DND-41 (cell line): Measurements from ENCODE around the gene RHOG.
A peak's percentile ranks its signal among the peaks of the same experiment; 100 is the strongest.

Experiments
- ATAC-seq: fragments of 200-7000 bp; cut with Tn5 transposase; 3 replicates; pipeline ENCODE4 v1.9.1; 2021; ENCODE audit warnings: low read depth; ENCODE audit not compliant: insufficient read depth
- DNase-seq: peaks from one replicate; pipeline ENCODE4 v3.0.0-alpha.2; 2020
- H2AFZ ChIP-seq: 2 replicates; pipeline ENCODE4 v1.6.0; 2012; ENCODE audit warnings: low read depth, low read length
- H3K27ac ChIP-seq: 2 replicates; pipeline ENCODE4 v1.5.1; 2012; ENCODE audit warnings: low read length, inconsistent platforms
- H3K27me3 ChIP-seq: fragments of 200-600 bp; sonication (generic); 2 replicates; pipeline ENCODE4 v1.6.0; 2012; ENCODE audit warnings: low read length, mild to moderate bottlenecking, inconsistent platforms; ENCODE audit not compliant: insufficient read depth, poor library complexity
- H3K36me3 ChIP-seq: 2 replicates; pipeline ENCODE4 v1.5.1; 2012; ENCODE audit warnings: low read length, inconsistent platforms; ENCODE audit not compliant: insufficient read depth
- H3K4me1 ChIP-seq: 2 replicates; pipeline ENCODE4 v1.5.1; 2012; ENCODE audit warnings: mild to moderate bottlenecking, low read length; ENCODE audit not compliant: insufficient read depth
- H3K4me2 ChIP-seq: 2 replicates; pipeline ENCODE4 v1.6.0; 2012; ENCODE audit warnings: mild to moderate bottlenecking, moderate library complexity, low read length, inconsistent platforms; ENCODE audit not compliant: insufficient read depth
- H3K4me3 ChIP-seq, 2 experiments: fragments of 200-600 bp in 1 of 2; shearing (Covaris generic) in 1 of 2; 2 replicates each; pipeline ENCODE4 v1.5.1; 2012 to 2016; ENCODE audit warnings: inconsistent platforms in 2 of 2, low read length in 2 of 2, mild to moderate bottlenecking in 2 of 2, low read depth in 1 of 2, moderate library complexity in 1 of 2
- H3K79me2 ChIP-seq: 2 replicates; pipeline ENCODE4 v1.6.0; 2012; ENCODE audit warnings: low read length, inconsistent platforms; ENCODE audit not compliant: insufficient read depth
- H3K9ac ChIP-seq: 2 replicates; pipeline ENCODE4 v1.6.0; 2012; ENCODE audit warnings: low read depth, mild to moderate bottlenecking, inconsistent platforms, low read length, moderate library complexity
- H3K9me3 ChIP-seq: 2 replicates; pipeline ENCODE4 v1.5.1; 2012; ENCODE audit warnings: low read length, moderate library complexity, mild to moderate bottlenecking, inconsistent platforms; ENCODE audit not compliant: insufficient read depth, severe bottlenecking
- H4K20me1 ChIP-seq: 2 replicates; pipeline ENCODE4 v1.6.0; 2012; ENCODE audit warnings: low read length; ENCODE audit not compliant: insufficient read depth
- CTCF ChIP-seq: IDR thresholded peaks from 2 replicates; pipeline ENCODE4 v1.5.1; 2012; ENCODE audit warnings: borderline replicate concordance, low read length, moderate library complexity, mild to moderate bottlenecking; ENCODE audit not compliant: poor library complexity, severe bottlenecking; ENCODE audit errors: extremely low read depth
- EZH2 ChIP-seq: IDR thresholded peaks from 3 replicates; pipeline ENCODE4 v1.6.1; 2012; ENCODE audit warnings: borderline replicate concordance, low read depth, mild to moderate bottlenecking, moderate library complexity, low read length, inconsistent platforms; ENCODE audit not compliant: severe bottlenecking

The RHOG gene

DNA sequence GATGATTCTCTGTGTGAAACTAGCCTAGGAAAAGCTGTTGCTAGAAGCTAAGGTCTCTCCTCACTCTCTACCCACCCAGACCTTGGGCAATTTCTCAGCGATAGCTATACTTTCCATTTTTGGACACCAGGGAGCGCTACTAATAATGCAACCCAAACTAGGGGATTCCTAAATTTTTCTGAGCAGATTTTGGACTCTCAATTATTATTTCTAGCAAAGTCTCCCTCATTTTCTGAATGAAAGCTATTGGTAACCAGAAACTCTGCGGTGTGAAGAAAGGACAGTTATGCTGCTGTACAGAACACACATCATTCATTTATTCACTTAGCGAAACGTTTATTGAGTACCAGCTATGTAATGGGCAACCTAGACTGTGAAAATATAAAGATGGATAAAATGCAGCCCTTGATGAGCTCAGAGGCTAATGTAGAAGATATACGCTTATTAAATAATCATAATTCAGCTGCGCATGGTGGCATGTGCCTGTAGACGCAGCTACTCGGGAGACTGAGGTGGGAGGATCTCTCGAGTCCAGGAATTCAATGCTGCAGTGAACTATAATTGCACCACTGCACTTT lies 8.6 kb upstream of the RHOG start:
- no peaks in the 10 kb centered on the region for H3K27me3 ChIP-seq
- H4K20me1 ChIP-seq, result no peaks in the 10 kb centered on the region
- no peaks in the 10 kb centered on the region for H3K9me3 ChIP-seq
- peaks cover 25% of the 10 kb centered on the region for H3K4me1 ChIP-seq
- DNase-seq (peak; percentile 64), ATAC-seq (peak; percentile 81)
- no peaks in the 10 kb centered on the region for H3K79me2 ChIP-seq
- H3K27ac ChIP-seq, result no peak overlapping the region
- H3K4me2 ChIP-seq, result no peak overlapping the region
- H3K4me3 ChIP-seq, result no peak overlapping the region
- H3K9ac ChIP-seq, result no peak overlapping the region
- peak overlapping the region; percentile 41; the same call in 1 of the 2 replicates for H2AFZ ChIP-seq
- no peaks in the 10 kb centered on the region for H3K36me3 ChIP-seq
- TF ChIP-seq EZH2 (no peak), CTCF (peak; percentile 87)

- no peak for DNase-seq
- Histone ChIP-seq H3K27ac (no peak overlapping the region), H3K79me2 (peaks cover 13% of the 10 kb centered on the region), H3K36me3 (no peaks in the 10 kb centered on the region), H3K9me3 (no peaks in the 10 kb centered on the region), H2AFZ (no peak overlapping the region), H3K9ac (no peak overlapping the region), H3K4me3 (no peak overlapping the region), H3K4me1 (peaks cover 16% of the 10 kb centered on the region), H3K4me2 (no peak overlapping the region), H3K27me3 (no peaks in the 10 kb centered on the region), H4K20me1 (no peaks in the 10 kb centered on the region)
- TF ChIP-seq EZH2 (no peak), CTCF (no peak)
- no peak for ATAC-seq
Measured at GRCh38 chr11:3845670-3846069, 4.9 kb upstream of the RHOG start.

GRCh38 chr11:3845246-3845645 lies 4.5 kb upstream of the RHOG start:
- Histone ChIP-seq H3K9ac (no peak overlapping the region), H3K9me3 (no peaks in the 10 kb centered on the region), H2AFZ (no peak overlapping the region), H4K20me1 (peaks cover 2% of the 10 kb centered on the region; the same call in 1 of the 2 replicates), H3K4me3 (no peak overlapping the region), H3K27me3 (no peaks in the 10 kb centered on the region), H3K27ac (no peak overlapping the region), H3K4me2 (no peak overlapping the region), H3K4me1 (peaks cover 16% of the 10 kb centered on the region), H3K36me3 (no peaks in the 10 kb centered on the region), H3K79me2 (peaks cover 17% of the 10 kb centered on the region)
- no peak for TF ChIP-seq CTCF
- DNase-seq (no peak), ATAC-seq (no peak)
